Vagina (tissue), 2 donors: ENCODE results near the gene ELMO1.

Source experiments
- POLR2A ChIP-seq, 2 donors: fragments of 450-650 bp; IDR thresholded peaks; one replicate each; pipeline ENCODE4 v1.6.1; 2017; ENCODE audit warnings: antibody characterized with exemption in 2 of 2, mild to moderate bottlenecking in 2 of 2, moderate library complexity in 2 of 2
- TF ChIP-seq, protein P1 (sequence below), 3 experiments: fragments of 450-650 bp in 2 of 3; fragments of 200-600 bp in 1 of 3; sonication (generic) in 1 of 3; IDR thresholded peaks; one replicate each; pipeline ENCODE4 v1.5.1; 2017 to 2019; ENCODE audit warnings: antibody characterized with exemption in 3 of 3, mild to moderate bottlenecking in 2 of 3, moderate library complexity in 2 of 3

DNA sequence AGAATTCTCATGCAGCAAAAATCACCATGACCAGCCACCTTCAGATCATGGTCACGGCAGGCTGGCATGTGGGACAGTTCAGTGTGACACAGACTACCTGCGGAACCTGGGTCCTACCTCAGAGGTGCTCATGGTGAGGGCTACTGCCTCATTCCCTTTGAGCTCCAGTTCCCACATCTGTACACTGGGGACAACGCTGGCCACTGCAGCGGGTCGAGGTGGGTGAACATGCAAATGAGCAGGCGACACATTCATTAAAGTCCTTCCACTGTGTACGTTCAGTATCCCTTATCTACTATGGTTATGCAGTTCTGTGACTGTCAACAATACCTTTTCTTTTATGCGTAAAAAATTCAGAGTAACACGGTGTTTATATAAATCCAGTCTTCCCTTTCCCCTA is 505.7 kb downstream of the ELMO1 start:
- TF ChIP-seq, protein P1, sequence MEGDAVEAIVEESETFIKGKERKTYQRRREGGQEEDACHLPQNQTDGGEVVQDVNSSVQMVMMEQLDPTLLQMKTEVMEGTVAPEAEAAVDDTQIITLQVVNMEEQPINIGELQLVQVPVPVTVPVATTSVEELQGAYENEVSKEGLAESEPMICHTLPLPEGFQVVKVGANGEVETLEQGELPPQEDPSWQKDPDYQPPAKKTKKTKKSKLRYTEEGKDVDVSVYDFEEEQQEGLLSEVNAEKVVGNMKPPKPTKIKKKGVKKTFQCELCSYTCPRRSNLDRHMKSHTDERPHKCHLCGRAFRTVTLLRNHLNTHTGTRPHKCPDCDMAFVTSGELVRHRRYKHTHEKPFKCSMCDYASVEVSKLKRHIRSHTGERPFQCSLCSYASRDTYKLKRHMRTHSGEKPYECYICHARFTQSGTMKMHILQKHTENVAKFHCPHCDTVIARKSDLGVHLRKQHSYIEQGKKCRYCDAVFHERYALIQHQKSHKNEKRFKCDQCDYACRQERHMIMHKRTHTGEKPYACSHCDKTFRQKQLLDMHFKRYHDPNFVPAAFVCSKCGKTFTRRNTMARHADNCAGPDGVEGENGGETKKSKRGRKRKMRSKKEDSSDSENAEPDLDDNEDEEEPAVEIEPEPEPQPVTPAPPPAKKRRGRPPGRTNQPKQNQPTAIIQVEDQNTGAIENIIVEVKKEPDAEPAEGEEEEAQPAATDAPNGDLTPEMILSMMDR (IDR thresholded peaks at IDR 0.05) = no peak
- no peak for TF ChIP-seq POLR2A (IDR thresholded peaks at IDR 0.05)
